Testis (tissue), 5 donors: ENCODE measurements around the gene PGBD2. TPM values are rescaled to one million over a fixed set of nuclear protein-coding genes. Genes with fewer than 3 reads are reported as not detected.

Experiments
- DNase-seq: peaks from one replicate; pipeline ENCODE4 v3.0.0-alpha.2; 2019
- H3K27ac ChIP-seq, 2 donors: fragments of 200-600 bp; sonication (generic); one replicate each; pipeline ENCODE4 v1.5.1; 2019
- H3K27me3 ChIP-seq: fragments of 200-600 bp; sonication (generic); one replicate; pipeline ENCODE4 v1.5.1; 2019
- H3K36me3 ChIP-seq: fragments of 200-600 bp; sonication (generic); one replicate; pipeline ENCODE4 v1.5.1; 2017; ENCODE audit warnings: low read depth; ENCODE audit errors: missing control alignments
- H3K4me1 ChIP-seq: fragments of 200-600 bp; sonication (generic); one replicate; pipeline ENCODE4 v1.5.1; 2019
- H3K4me3 ChIP-seq, 2 donors: fragments of 200-600 bp; sonication (generic); one replicate each; pipeline ENCODE4 v1.5.1; 2017 to 2019
- H3K9me3 ChIP-seq: fragments of 200-600 bp; sonication (generic); one replicate; pipeline ENCODE4 v1.5.1; 2017
- CTCF ChIP-seq, 3 experiments: fragments of 450-650 bp in 2 of 3; fragments of 200-600 bp in 1 of 3; sonication (generic) in 1 of 3; IDR thresholded peaks; one replicate each; pipeline ENCODE4 v1.5.1; 2016 to 2019; ENCODE audit warnings: antibody characterized with exemption in 3 of 3, mild to moderate bottlenecking in 2 of 3, moderate library complexity in 1 of 3
- POLR2A ChIP-seq: fragments of 450-650 bp; IDR thresholded peaks from one replicate; pipeline ENCODE4 v1.6.1; 2017; ENCODE audit warnings: antibody characterized with exemption, mild to moderate bottlenecking, moderate library complexity
- WGBS, 2 donors: methylation state at CpG; one replicate each; pipeline ENCODE4 v1.1.5; 2018; 5-methylcytosine and 5-hydroxymethylcytosine counted together
- intact Hi-C: fragments of 100-400 bp; cut with DNase I; formaldehyde crosslinking; loops from one replicate; pipeline ENCODE4 v1.15.1; 2023; ENCODE audit warnings: low total_unique reads
- long read RNA-seq, 2 donors: transcript quantifications; one replicate each; lab custom pipeline, GENCODE V29; 2026
- polyA plus RNA-seq: library from polyadenylated mRNA; stranded (reverse); fragments of 350-450 nt; fragmentation: Illumina TruSeq; extraction: RNeasy Lipid Tissue Mini Kit (QIAGEN cat#74804); gene quantifications from one replicate; pipeline ENCODE4 v1.2.3, GENCODE V29; 2014; ENCODE audit warnings: low read depth, low replicate concordance; ENCODE audit not compliant: insufficient read depth
- total RNA-seq, 2 donors: library from RNA; depleted of rRNA; stranded (reverse); fragments of >200 nt; gene quantifications; one replicate each; pipeline ENCODE4 v1.2.3, GENCODE V29; 2016

The PGBD2 gene
- 10 to 100 TPM; 12.2 to 13.5 TPM for total RNA-seq
- 18.8 TPM for polyA plus RNA-seq
- long read RNA-seq, donor 1, transcript PGBD2-201 (3 exons, 2,136 nt) = major isoform, 5 of 7 reads
- long read RNA-seq, donor 1, partial matches to known transcripts = 0 of 7 reads
- long read RNA-seq, donor 1, other reads (novel, unspliced or antisense) = 0 of 7 reads
- long read RNA-seq, donor 2, transcript PGBD2-201 (3 exons, 2,136 nt) = major isoform, 6 of 8 reads
- long read RNA-seq, donor 2, partial matches to known transcripts = 0 of 8 reads
- long read RNA-seq, donor 2, other reads (novel, unspliced or antisense) = 0 of 8 reads

GRCh38 chr1:248906009-248906752 lies at the start of gene PGBD2:
Gene PGBD2, plus strand, starts transcription at chr1:248906235. Its CDS starts 7,628 bp downstream, at chr1:248913863.
- Histone ChIP-seq H3K4me1 (peaks cover 12% of the 10 kb centered on the region), H3K4me3 (peak within 1 kb of the TSS; percentile 70 to 74), H3K27ac (peak within 1 kb of the TSS; percentile 94), H3K9me3 (no peaks in the 10 kb centered on the region), H3K27me3 (no peaks in the 10 kb centered on the region), H3K36me3 (no peaks in the 10 kb centered on the region)
- WGBS, 2 donors = 0 to 1% methylated on average over 10 to 78 of the region's 80 CpGs
- TF ChIP-seq POLR2A (peak; percentile 20), CTCF (IDR thresholded peaks at IDR 0.05) (peak; percentile 58 to 74 (median 69))
- DNase-seq = peak; percentile 94
- intact Hi-C loops = no loop called here

- Histone ChIP-seq H3K9me3 (no peaks in the 10 kb centered on the region), H3K27me3 (no peaks in the 10 kb centered on the region), H3K27ac (no peak overlapping the region), H3K4me3 (no peak overlapping the region), H3K4me1 (peaks cover 24% of the 10 kb centered on the region), H3K36me3 (no peaks in the 10 kb centered on the region)
- no peak for DNase-seq
- intact Hi-C loops = no loop called here
- WGBS, 2 donors = 83 to 94% methylated on average over 7 of the region's 7 CpGs
- TF ChIP-seq POLR2A (no peak), CTCF (IDR thresholded peaks at IDR 0.05) (no peak)
Observed at GRCh38 chr1:248857201-248857600, 48.8 kb upstream of the PGBD2 start.

- Histone ChIP-seq H3K4me3 (peak overlapping the region; percentile 63 to 86), H3K27ac (peak overlapping the region; percentile 94 to 96), H3K36me3 (no peaks in the 10 kb centered on the region), H3K4me1 (peaks cover 28% of the 10 kb centered on the region), H3K27me3 (no peaks in the 10 kb centered on the region), H3K9me3 (no peaks in the 10 kb centered on the region)
- TF ChIP-seq POLR2A (no peak), CTCF (IDR thresholded peaks at IDR 0.05) (no peak)
- 0 to 17% methylated on average over 2 to 4 of the region's 4 CpGs for WGBS, 2 donors
- no peak for DNase-seq
- intact Hi-C loops = no loop called here
Observed at GRCh38 chr1:248857749-248858095, 48.3 kb upstream of the PGBD2 start.

GRCh38 chr1:248858096-248858890 lies 47.7 kb upstream of the PGBD2 start:
- Histone ChIP-seq H3K4me1 (peaks cover 30% of the 10 kb centered on the region), H3K27me3 (no peaks in the 10 kb centered on the region), H3K36me3 (no peaks in the 10 kb centered on the region), H3K4me3 (peak overlapping the region; percentile 63 to 86), H3K27ac (peak overlapping the region; percentile 94 to 96), H3K9me3 (no peaks in the 10 kb centered on the region)
- DNase-seq = peak; percentile 72
- TF ChIP-seq POLR2A (no peak), CTCF (IDR thresholded peaks at IDR 0.05) (peak in 2 of 3 experiments; percentile 33 to 35)
- 1% methylated on average over 13 to 45 of the region's 45 CpGs for WGBS, 2 donors
- intact Hi-C loops = no loop called here
